Epidermal melanocyte (primary cell): ENCODE data around the gene KRTAP4-5.
"Not testable (repeated sequence)": the region's sequence is repeated elsewhere in the genome, so short reads cannot be mapped to it uniquely, and the experiment has no call there.

Experiments used
- DNase-seq: peaks from one replicate; pipeline ENCODE4 v3.0.0; 2011; ENCODE audit warnings: low spot score; ENCODE audit not compliant: insufficient read length

KRTAP4-5 gene

GRCh38 chr17:41147531-41148204 is 2.0 kb downstream of the KRTAP4-5 start:
- no peak for DNase-seq

GRCh38 chr17:41145261-41145660 is 4.4 kb downstream of the KRTAP4-5 start:
- no peak for DNase-seq

- DNase-seq = no peak
Measured at GRCh38 chr17:41144846-41145245, 4.8 kb downstream of the KRTAP4-5 start.

GRCh38 chr17:41141361-41141760 is 8.3 kb downstream of the KRTAP4-5 start:
- no peak for DNase-seq

- no peak for DNase-seq
Measured at GRCh38 chr17:41140360-41141131, 9.1 kb downstream of the KRTAP4-5 start, which contains the start of gene KRTAP4-6. TSS of gene KRTAP4-6 (minus strand) at chr17:41140544. CDS start at chr17:41140487, 57 bp downstream.

GRCh38 chr17:41139865-41140264 is 9.8 kb downstream of the KRTAP4-5 start:
- DNase-seq = not testable (repeated sequence)

GRCh38 chr17:41133880-41134735 is 15.5 kb downstream of the KRTAP4-5 start:
- no peak for DNase-seq

- DNase-seq = no peak
Measured at GRCh38 chr17:41131979-41132378, 17.6 kb downstream of the KRTAP4-5 start.

- DNase-seq = no peak
Measured at GRCh38 chr17:41127371-41127770, 22.3 kb downstream of the KRTAP4-5 start.

- DNase-seq = no peak
Measured at GRCh38 chr17:41126412-41126811, 23.2 kb downstream of the KRTAP4-5 start.

- no peak for DNase-seq
Measured at GRCh38 chr17:41125064-41125463, 24.6 kb downstream of the KRTAP4-5 start.

GRCh38 chr17:41123991-41124371 is 25.6 kb downstream of the KRTAP4-5 start, which contains the start of gene KRTAP4-12:
TSS of gene KRTAP4-12 (minus strand) at chr17:41124182. CDS start at chr17:41124122, 60 bp downstream.
- DNase-seq = not testable (repeated sequence)

GRCh38 chr17:41123292-41123990 is 26.2 kb downstream of the KRTAP4-5 start:
- DNase-seq = not testable (repeated sequence)

GRCh38 chr17:41121742-41122141 is 27.9 kb downstream of the KRTAP4-5 start:
- DNase-seq = no peak

- not testable (repeated sequence) for DNase-seq
Measured at GRCh38 chr17:41119696-41120690, 29.6 kb downstream of the KRTAP4-5 start.

- no peak for DNase-seq
Measured at GRCh38 chr17:41118721-41119120, 30.9 kb downstream of the KRTAP4-5 start.

- DNase-seq = not testable (repeated sequence)
Measured at GRCh38 chr17:41117846-41118386, 31.7 kb downstream of the KRTAP4-5 start, which contains the start of gene KRTAP4-11. TSS of gene KRTAP4-11 (minus strand) at chr17:41118373. CDS start at chr17:41118315, 58 bp downstream.

GRCh38 chr17:41116297-41116696 is 33.3 kb downstream of the KRTAP4-5 start:
- DNase-seq = no peak

GRCh38 chr17:41111151-41111885 is 38.3 kb downstream of the KRTAP4-5 start:
- no peak for DNase-seq
